LoVo (cell line): ENCODE results near the gene ZNF337.
"Not testable (repeated sequence)": the region's sequence is repeated elsewhere in the genome, so short reads cannot be mapped to it uniquely, and the experiment has no call there.

Experiments used
- DNase-seq: peaks from one replicate; pipeline ENCODE4 v3.0.0-alpha.2; 2016; ENCODE audit warnings: low spot score

The ZNF337 gene

DNA sequence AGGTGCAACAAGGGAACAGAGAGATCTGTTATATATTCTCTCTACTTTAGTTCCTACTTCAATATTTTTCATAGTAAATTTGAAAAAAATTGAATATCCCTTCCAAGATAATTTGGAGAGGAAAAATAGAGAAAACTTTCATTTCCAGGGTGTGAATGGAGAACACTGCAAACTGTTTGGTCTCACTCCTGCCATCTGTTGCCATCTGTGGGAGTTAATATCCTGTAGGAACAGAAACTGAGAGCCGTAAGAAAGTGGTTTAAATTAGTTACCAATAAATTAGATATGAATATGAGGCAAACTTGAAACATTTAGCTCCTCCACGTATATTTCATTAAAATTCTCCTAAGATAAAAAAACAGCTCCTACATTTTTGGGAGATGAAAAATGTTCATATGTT is 4.2 kb downstream of the ZNF337 start:
- no peak for DNase-seq

DNA sequence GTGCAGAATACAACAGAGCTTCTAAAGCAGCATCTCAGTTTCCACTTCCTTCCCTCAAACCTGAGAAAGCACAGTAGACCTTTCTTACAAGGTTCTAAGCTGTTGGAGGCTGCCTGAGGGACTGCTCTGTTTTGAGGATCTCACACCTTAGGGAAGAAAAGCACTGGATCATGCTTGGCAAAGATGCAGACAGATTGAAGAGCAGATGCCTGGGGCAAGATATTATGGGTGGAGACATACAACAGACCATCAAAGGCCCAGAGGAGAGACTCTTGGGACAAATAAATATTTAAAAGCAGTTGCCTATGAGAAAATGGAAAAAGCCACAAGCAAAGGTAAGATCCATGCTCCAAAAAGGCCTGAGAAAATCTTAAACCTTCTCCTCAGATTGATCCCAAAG is 6.2 kb downstream of the ZNF337 start:
- DNase-seq: no peak

DNA sequence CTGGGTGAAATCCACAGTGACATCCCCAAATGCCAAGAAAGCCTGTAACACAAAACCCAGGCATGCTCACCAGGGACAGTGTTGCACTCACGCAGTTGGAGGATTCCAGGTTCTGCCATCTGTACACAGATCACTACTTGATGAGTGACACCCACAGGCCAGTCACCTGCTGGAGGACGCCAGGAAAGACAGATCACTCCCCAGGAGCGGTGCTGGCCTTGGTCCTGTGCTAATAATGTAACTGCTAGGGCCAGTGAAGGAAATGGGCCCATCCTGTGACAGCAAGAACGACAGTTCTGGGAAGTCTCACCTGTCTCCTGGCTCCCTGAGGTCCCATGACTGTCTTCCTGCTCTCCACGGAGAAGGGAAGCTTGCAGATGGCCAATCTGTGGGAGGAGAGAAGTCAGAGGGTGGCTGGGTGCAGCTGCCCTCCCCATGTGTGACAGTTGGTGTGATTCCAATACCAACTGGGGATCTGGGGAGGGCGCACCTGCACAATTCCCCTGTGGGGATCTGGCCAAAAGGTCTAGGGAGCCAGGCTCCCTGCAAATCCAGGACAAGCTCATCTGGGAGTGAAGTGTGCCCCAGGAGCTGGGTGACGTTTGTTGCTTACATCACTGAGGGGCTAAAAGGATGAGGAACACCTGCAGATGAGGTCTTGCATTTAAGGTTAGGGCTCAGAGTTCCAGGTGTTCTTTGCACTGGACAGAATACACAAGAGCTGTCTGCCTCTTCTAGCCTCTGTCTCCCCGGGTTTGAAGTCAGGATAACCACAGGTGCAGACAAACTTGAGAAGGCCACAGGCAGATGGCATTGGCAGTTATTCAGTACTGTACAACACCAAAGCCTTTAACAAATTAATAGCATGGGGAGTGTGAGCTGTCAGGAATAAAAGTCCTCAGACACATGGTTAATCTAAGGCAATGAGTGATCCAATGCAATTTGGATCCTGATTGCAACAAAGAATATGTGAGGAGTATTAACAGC is 10.3 kb downstream of the ZNF337 start:
- DNase-seq: no peak

DNA sequence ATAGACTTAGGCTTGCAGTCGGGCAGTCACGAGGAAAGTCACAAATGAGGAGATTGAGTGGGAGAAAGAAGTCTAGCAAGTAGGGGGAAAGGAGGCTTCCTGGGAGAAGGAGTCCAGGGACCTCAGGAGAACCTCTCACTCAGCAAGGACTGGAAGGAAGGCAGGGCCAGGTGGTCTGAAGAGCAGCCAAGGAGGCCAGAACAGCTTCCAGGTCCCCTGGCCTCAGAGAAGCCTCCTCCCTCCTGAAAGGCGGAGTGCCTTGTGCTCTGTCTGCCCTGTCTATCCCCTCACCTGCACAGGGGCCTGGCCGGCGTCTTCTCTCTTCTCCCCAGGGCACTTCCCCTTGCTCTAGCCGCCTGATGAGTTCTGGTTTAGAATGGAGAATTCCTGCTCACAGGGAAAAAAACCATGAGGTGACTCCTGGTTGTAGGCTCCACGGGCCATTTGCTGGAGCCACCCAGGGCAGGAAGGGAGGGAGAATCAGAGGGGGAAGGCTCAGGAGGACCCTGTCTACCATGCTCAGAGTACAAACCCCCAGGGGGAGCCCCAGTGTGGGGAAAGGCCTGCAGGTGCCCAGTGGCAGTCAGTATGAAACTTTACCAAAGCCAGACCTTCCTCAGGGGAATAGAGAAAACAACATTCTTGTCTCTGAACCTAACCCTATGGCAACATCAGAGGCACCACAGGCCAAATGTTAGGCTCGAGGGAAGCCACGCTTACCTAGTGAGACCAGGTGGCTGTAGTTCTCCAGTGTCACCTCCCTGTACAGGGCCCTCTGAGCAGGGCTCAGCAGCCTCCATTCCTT is 11.2 kb downstream of the ZNF337 start:
- DNase-seq: no peak

DNA sequence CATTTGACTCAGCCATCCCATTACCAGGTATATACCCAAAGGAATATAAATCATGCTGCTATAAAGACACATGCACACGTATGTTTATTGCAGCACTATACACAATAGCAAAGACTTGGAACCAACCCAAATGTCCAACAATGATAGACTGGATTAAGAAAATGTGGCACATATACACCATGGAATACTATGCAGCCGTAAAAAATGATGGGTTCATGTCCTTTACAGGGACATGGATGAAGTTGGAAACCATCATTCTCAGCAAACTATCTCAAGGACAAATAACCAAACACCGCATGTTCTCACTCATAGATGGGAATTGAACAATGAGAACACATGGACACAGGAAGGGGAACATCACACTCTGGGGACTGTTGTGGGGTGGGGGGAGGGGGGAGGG is 12.8 kb downstream of the ZNF337 start:
- DNase-seq: not testable (repeated sequence)

DNA sequence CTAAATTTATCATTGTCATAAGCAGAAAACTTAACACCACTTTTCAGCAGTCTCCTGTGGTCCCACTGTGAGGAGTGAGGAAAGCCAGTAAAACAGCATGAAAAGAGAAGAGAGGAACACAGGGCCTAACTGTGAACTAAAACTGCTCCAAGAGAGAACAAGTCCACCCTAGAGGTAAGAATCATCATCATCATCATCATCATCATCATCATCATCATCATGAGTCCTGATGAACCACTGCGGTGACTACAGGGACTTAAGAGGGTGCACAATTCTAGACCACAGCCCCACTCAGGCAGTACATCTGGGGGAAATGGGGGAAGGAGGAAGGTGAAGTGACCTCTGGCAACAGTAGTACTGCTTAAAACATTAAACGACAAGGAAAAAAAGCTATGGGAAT is 13.6 kb downstream of the ZNF337 start:
- DNase-seq: no peak

DNA sequence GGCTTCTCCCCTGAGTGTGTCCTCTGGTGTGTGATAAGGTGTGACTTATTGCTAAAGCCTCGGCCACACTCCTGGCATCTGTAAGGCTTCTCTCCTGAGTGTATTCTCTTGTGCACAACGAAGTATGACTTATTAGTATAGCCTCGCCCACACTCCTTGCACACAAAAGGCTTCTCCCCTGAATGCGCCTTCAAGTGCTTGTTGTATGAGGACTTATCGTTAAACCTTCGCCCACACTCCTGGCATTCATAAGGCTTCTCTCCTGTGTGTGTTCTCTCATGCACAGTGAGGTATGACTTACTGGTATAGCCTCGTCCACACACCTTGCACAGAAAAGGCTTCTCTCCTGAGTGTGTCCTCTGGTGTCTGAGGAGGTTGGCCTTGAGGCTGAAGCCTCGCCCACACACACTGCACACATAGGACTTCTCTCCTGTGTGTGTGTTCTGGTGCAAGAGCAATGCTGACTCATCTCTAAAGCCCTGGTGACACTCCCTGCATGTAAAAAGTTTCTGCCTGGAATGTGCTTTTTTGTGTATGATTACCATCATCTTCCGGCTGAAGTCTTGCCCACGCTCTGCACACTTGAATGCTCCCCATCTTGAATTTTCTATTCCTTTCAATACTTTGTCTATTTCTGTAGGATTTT is 20.4 kb downstream of the ZNF337 start:
- no peak for DNase-seq

DNA sequence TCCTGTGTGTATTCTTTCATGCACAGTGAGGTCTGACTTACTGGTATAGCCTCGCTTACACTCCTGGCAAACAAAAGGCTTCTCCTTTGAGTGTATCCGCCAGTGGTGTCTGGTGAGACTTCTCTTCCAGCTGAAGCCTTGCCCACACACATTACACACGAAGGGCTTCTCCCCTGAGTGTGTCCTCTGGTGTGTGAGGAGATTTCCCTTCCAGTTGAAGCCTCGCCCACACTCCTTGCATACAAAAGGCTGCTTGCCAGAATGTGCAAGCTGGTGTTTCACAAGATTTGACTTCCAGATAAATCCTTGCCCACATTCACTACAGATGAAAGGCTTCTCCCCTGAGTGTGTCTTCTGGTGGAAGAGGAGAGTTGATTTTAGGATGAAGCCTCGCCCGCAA is 21.5 kb downstream of the ZNF337 start:
- no peak for DNase-seq

DNA sequence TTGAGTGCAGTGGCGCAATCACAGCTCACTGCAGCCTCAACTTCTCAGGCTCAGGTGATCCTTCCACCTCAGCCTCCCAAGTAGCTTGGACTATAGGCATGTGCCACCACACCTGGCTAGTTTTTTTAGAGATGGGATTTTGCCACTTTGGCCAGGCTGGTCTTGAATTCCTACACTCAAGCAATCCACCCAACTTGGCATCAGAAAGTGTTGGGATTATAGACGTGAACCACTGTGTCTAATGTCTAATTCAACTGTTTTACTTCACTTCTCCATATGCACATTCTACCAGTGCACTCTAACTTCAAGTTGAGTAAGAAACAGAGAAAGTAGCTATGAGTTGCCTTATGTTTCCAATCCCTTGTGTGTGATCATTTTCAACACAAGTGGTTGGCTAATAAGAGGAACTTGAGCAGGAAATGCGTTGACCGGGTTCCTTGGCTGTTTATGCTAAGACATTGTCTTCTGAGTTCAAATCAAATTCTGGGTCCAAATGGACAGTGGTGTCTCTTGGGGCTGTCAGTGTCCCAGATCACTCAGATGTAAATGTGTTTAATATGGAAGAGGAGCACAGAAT is 23.9 kb downstream of the ZNF337 start:
- DNase-seq: no peak

DNA sequence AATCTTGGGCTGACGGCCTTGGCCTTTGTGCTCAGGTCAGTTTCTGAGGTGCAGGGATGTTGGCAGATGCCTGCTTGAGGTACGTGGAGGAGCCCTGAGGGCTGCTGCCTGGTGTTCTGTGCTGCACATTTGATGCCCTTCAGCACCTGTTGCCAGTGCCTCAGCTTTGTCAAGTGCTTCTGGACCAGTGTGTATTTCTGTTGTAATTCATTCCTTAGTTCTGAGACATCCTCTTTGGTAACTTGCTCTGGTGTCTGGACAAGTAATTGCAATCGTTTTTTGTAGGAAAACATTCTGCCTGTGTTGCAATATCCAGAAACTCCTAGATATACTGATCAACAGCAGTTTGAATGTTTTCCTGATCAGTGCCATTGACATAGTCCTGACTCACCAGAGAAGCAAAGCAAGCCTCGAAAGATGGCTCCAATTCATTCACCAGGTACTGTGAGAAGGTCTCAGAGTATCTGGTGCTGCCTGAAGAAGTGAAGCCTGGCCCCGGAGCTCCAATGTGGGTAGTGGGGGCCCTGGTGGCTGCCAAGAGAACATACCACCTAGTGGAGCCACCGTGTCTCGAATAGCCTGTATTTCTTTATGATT is 26.7 kb downstream of the ZNF337 start:
- no peak for DNase-seq

DNA sequence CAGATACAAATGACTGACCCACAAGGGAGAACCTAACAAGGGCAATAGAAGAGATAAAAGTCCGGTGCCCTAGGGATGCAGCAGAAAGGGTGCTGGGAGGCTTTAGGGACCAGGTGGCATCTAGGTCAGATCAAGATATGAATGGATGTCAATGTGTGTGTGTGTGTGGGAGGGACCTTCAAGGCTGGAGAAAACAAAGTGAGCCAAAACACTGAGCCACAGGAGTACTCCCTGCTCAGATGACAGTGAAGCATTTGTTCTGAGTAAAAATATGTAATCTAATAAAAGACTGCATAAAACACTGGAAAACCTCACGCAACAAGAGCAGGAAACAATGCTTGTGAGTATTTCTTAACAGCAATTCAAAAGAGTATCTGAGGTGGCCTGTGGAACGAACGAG is 28.2 kb downstream of the ZNF337 start:
- no peak for DNase-seq

DNA sequence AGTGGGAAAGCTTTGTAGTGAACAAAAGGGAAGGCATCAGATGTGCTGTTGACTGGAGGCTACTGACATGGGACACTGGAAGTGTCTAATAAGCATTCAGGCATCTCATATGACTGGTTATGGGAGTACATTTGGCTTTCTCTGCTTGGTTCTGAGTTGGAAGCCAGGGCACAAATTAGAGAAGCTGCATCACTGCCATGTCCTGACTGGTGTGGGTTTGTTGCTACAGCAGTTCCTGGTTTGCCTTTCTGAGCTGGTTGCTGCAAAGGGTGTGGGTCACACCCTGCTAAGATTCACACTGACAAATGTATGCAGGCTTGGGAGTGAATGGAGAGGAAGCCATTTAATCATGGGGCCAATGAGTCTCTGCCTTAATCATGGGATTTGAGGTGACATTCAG is 36.7 kb downstream of the ZNF337 start:
- DNase-seq: no peak

DNA sequence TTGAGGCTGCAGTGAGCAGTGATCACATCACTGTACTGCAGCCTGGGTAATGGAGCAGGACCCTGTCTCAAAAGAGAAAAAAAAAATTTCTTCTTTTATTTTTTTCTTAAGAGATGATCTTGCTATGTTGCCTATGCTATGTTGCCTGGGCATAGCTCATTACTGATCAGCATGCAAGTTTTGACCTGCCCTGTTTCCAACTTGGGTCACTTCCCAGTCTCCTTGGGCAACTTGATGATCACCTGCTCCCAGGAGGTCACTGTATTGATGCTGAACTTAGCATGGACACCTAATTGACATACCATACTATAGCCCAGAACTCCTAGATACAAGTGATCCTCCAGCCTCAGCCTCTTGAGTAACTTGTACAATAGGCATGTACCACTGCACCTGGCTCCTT is 42.2 kb downstream of the ZNF337 start:
- no peak for DNase-seq

DNA sequence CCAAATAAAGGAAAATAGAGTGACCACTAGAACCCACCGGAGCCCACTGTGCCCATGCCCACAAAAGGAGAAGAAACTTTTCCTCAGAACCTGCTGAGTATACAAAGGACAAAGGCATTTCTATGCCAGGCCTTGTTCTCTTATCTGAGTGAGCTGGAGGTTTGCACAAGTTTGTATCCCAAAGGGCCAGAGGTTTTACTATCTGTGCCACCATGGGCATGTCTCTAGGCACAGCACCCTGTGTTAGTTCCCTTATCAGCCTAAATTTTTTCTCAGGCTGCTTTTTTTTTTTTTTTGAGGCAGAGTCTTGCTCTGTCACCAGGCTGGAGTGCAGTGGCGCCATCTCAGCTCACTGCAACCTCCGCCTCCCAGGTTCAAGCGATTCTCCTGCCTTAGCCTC is 43.8 kb downstream of the ZNF337 start:
- not testable (repeated sequence) for DNase-seq

DNA sequence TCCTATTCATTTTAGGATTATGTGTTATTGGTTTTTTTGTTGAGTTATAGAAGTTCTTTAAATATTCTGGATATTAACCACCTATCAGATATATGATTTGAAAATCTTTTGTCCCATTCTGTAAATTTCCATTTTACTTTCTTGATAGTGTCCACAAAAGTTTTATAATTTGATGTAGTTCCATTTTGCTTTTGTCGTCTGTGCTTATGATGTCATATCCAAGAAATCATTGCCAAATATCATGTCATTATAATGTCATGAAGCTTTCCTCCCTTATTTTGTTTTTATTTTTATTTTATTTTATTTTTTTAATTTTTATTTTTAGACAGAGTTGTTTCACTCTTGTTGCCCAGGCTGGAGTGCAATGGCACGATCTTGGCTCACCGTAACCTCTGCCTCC is 51.8 kb downstream of the ZNF337 start:
- no peak for DNase-seq

DNA sequence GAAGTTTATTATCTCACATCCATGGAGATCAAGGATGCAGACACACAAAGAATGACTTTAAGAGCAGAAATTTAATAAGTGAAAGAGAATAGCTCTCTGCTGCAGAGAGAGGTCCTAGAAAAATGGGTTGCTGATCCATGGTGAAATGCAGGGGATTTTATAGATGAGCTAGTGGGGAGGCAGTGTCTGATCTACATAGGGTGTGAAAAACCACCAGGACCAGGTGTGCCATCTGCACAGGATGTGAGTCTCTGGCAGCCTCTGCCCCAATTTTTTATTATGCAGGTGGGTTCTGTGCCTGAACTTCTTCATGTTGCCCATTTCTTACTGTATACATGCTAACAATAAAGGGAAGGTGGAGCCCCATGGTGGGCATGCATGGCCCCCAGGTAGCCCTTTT is 52.9 kb downstream of the ZNF337 start:
- no peak for DNase-seq

DNA sequence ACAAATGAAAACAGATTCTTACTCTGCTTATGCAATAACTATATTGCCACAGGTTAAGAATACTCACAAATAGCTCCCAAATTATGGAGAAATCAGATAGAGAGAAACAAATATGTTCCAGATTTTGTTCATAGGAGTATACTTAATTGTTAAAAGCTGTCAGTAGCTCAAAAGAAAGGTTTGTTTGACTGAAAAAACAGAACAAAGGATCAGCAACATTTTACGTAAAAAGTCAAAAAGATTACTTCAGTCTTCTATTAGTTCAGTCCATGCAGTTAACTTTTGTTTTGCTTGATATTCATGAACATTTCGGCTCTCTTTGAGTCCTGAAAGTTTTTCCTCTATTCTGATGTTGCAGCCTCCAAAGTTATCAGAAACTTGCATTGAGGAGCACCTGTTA is 59.4 kb downstream of the ZNF337 start:
- DNase-seq: no peak

DNA sequence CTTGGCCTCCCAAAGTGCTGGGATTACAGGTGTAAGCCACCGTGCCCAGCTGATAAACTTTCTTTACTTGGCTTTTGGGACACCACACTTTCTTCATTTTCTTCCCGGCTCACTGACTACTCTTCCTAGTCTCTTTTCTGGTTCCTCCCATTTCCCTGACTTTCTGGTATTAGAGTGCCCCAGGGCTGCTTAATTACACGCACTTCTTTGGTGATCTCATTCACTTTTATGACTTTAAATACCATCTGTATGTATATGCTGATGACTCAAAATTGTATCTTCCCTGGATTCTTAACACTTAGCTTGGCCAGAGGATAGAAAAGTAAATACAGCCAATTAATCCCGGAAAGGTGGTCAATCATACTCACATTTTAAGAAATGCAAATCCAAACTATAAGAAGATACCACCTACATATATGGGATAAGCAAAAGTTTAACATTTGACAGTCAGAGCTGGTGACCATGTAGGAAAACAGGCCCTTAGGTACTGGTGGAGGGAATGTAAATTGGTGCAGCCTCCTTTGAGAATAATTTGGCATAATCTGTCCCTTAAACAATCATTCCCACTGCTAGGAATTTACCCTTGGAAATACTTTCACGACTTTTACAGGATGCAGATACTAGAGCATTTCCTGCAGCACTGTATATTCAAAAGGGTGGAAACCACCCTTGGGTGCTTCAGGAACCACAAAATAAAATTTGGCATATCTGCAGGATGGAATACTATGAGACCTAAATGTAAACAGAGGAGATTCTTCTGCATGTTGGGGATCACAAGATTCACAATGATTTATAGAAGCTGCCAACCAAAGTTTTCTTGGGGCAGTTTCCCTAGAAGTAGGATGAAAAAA is 63.5 kb downstream of the ZNF337 start:
- peak; percentile 8 for DNase-seq

DNA sequence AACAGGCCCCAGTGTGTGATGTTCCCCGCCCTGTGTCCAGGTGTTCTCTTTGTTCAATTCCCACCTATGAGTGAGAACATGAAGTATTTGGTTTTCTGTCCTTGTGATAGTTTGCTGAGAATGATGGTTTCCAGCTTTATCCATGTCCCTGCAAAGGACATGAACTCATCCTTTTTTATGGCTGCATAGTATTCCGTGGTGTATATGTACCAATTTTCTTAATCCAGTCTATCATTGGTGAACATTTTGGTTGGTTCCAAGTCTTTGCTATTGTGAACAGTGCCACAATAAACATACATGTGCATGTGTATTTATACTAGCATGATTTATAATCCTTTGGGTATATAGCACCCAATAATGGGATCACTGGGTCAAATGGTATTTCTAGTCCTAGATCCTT is 66.0 kb downstream of the ZNF337 start:
- DNase-seq: not testable (repeated sequence)

DNA sequence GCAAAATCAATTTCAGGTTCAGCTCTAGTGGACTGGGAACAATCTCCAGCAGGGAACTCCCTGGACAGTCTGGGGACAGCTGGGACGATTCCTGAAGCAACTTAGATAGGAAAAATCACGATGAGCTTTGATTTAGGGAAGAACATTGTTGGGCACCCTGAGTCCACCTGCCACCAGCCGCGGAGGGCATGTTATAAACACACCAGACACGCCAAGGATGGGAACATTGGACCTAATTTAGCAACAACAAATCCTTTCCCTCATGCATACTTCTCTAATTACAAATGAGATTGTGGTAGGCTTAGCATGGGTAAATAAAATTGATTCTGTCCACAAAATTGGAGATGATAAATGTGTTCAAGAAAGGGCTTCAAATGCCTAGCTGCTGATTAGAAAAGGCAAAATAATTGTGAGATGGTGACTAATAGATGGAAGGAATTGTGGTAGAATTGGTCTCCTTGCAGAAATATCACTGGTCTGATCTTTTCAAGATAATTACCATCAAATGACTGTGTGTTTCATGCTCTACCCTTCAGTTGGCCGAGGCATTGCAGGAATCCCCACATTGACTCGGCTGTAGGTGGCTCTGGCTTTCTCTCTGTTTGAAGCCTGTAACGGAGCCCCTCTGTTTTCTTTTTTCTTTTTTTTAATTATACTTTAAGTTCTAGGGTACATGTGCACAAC is 66.7 kb downstream of the ZNF337 start:
- no peak for DNase-seq
